Tibial nerve (tissue), 4 donors: ENCODE data around the gene DNAJC15. TPM values are rescaled to one million over a fixed set of nuclear protein-coding genes. Genes with fewer than 3 reads are reported as not detected.

Experiments used
- DNase-seq, 2 donors: peaks; one replicate each; pipeline ENCODE4 v3.0.0-alpha.2; 2019; ENCODE audit warnings: low spot score in 2 of 2
- H3K27ac ChIP-seq, 4 donors: fragments of 200-600 bp; sonication (generic) in 3 of 4; one replicate each; pipeline ENCODE4 v1.5.1; 2017 to 2019; ENCODE audit warnings: mild to moderate bottlenecking in 1 of 4
- H3K27me3 ChIP-seq, 2 donors: fragments of 200-600 bp; sonication (generic) in 1 of 2; one replicate each; pipeline versions ENCODE4 v1.5.1 to v1.6.0; 2017 to 2019
- H3K36me3 ChIP-seq, 3 donors: fragments of 200-600 bp; sonication (generic); one replicate each; pipeline ENCODE4 v1.5.1; 2018 to 2019
- H3K4me1 ChIP-seq, 4 donors: fragments of 200-600 bp; sonication (generic) in 3 of 4; one replicate each; pipeline ENCODE4 v1.5.1; 2017 to 2019
- H3K4me3 ChIP-seq, 4 donors: fragments of 200-600 bp; sonication (generic) in 3 of 4; one replicate each; pipeline ENCODE4 v1.5.1; 2017 to 2019; ENCODE audit warnings: mild to moderate bottlenecking in 1 of 4, moderate library complexity in 1 of 4
- H3K9me3 ChIP-seq, 4 donors: fragments of 200-600 bp; sonication (generic) in 3 of 4; one replicate each; pipeline ENCODE4 v1.5.1; 2017 to 2019
- CTCF ChIP-seq, 5 experiments: fragments of 200-600 bp in 3 of 5; fragments of 450-650 bp in 2 of 5; sonication (generic) in 3 of 5; IDR thresholded peaks; one replicate each; pipeline ENCODE4 v1.5.1; 2016 to 2019; ENCODE audit warnings: antibody characterized with exemption in 5 of 5, mild to moderate bottlenecking in 3 of 5, moderate library complexity in 2 of 5
- EP300 ChIP-seq, 2 donors: sonication (generic); formaldehyde crosslinking; IDR thresholded peaks; one replicate each; pipeline ENCODE4 v1.6.1; 2017; ENCODE audit warnings: antibody characterized with exemption in 2 of 2, mild to moderate bottlenecking in 1 of 2
- POLR2A ChIP-seq, 2 donors: fragments of 450-650 bp; IDR thresholded peaks; one replicate each; pipeline ENCODE4 v1.6.1; 2017; ENCODE audit warnings: antibody characterized with exemption in 2 of 2, mild to moderate bottlenecking in 2 of 2, moderate library complexity in 2 of 2
- WGBS, 2 donors: methylation state at CpG; one replicate each; pipeline ENCODE4 v1.1.5; 2018; 5-methylcytosine and 5-hydroxymethylcytosine counted together
- total RNA-seq, 4 donors: library from RNA; depleted of rRNA; stranded (reverse); fragments of >200 nt; gene quantifications; one replicate each; pipeline ENCODE4 v1.1.0, GENCODE V29; 2016

Gene DNAJC15
- total RNA-seq, 4 donors from 2014 or later, result 3.7 to 9.2 (median 5.7) TPM

- TF ChIP-seq POLR2A (IDR thresholded peaks at IDR 0.05) (peak; percentile 12 to 40), CTCF (IDR thresholded peaks at IDR 0.05) (no peak), EP300 (IDR thresholded peaks at IDR 0.05) (peak in 1 of 2 donors; percentile 45)
- DNase-seq, result peak; percentile 27 to 61
- Histone ChIP-seq H3K27ac (peak within 1 kb of the TSS; percentile 11 to 87 (median 68)), H3K36me3 (no peaks in the 10 kb centered on the region), H3K9me3 (no peaks in the 10 kb centered on the region), H3K4me3 (peak within 1 kb of the TSS; percentile 41 to 64 (median 60)), H3K27me3 (no peaks in the 10 kb centered on the region), H3K4me1 (peaks cover 0 to 24% (median 18%) of the 10 kb centered on the region in 4 donors)
- WGBS, 2 donors, result 7 to 8% methylated on average over 28 to 35 of the region's 45 CpGs
Measured at GRCh38 chr13:42991898-42992763, 31.3 kb upstream of the DNAJC15 start, which contains the start of gene EPSTI1. Gene EPSTI1 (minus strand): TSS chr13:42992241. CDS start chr13:42992165, 76 bp downstream.

GRCh38 chr13:42992764-42993122 lies 30.6 kb upstream of the DNAJC15 start:
- H3K27me3 ChIP-seq, result no peaks in the 10 kb centered on the region
- no peaks in the 10 kb centered on the region for H3K36me3 ChIP-seq
- no peaks in the 10 kb centered on the region for H3K9me3 ChIP-seq
- 59 to 79% methylated on average over 4 of the region's 4 CpGs for WGBS, 2 donors
- TF ChIP-seq POLR2A (IDR thresholded peaks at IDR 0.05) (no peak), EP300 (IDR thresholded peaks at IDR 0.05) (no peak), CTCF (IDR thresholded peaks at IDR 0.05) (no peak)
- H3K27ac ChIP-seq, result peak overlapping the region in 2 of 4 donors; percentile 77 to 87
- peaks cover 0 to 24% (median 18%) of the 10 kb centered on the region in 4 donors for H3K4me1 ChIP-seq
- no peak for DNase-seq
- peak overlapping the region; percentile 41 to 64 (median 60) for H3K4me3 ChIP-seq

GRCh38 chr13:42994878-42995277 lies 28.5 kb upstream of the DNAJC15 start:
- no peak overlapping the region for H3K4me3 ChIP-seq
- H3K27ac ChIP-seq, result no peak overlapping the region
- 89 to 100% methylated on average over 1 of the region's 1 CpG for WGBS, 2 donors
- peaks cover 0 to 22% (median 17%) of the 10 kb centered on the region in 4 donors for H3K4me1 ChIP-seq
- no peaks in the 10 kb centered on the region for H3K36me3 ChIP-seq
- no peak for TF ChIP-seq EP300 (IDR thresholded peaks at IDR 0.05)
- TF ChIP-seq CTCF (IDR thresholded peaks at IDR 0.05), result no peak
- TF ChIP-seq POLR2A (IDR thresholded peaks at IDR 0.05), result no peak
- H3K27me3 ChIP-seq, result no peaks in the 10 kb centered on the region
- H3K9me3 ChIP-seq, result no peaks in the 10 kb centered on the region
- DNase-seq, result no peak

- peaks cover 0 to 8% (median 2%) of the 10 kb centered on the region in 4 donors for H3K4me1 ChIP-seq
- WGBS, 2 donors, result 75 to 83% methylated on average over 3 of the region's 3 CpGs
- TF ChIP-seq POLR2A (IDR thresholded peaks at IDR 0.05), result no peak
- no peak overlapping the region for H3K4me3 ChIP-seq
- no peak for DNase-seq
- no peaks in the 10 kb centered on the region for H3K27me3 ChIP-seq
- no peaks in the 10 kb centered on the region for H3K9me3 ChIP-seq
- H3K27ac ChIP-seq, result no peak overlapping the region
- no peaks in the 10 kb centered on the region for H3K36me3 ChIP-seq
Measured at GRCh38 chr13:42996584-42996983, 26.8 kb upstream of the DNAJC15 start.

GRCh38 chr13:42997381-42997780 lies 26.0 kb upstream of the DNAJC15 start:
- TF ChIP-seq POLR2A (IDR thresholded peaks at IDR 0.05) (no peak), CTCF (IDR thresholded peaks at IDR 0.05) (no peak), EP300 (IDR thresholded peaks at IDR 0.05) (no peak)
- no peaks in the 10 kb centered on the region for H3K36me3 ChIP-seq
- DNase-seq, result no peak
- H3K9me3 ChIP-seq, result no peaks in the 10 kb centered on the region
- H3K27me3 ChIP-seq, result no peaks in the 10 kb centered on the region
- no peak overlapping the region for H3K4me3 ChIP-seq
- 83 to 89% methylated on average over 2 of the region's 2 CpGs for WGBS, 2 donors
- peaks cover 0 to 8% (median 2%) of the 10 kb centered on the region in 4 donors for H3K4me1 ChIP-seq
- no peak overlapping the region for H3K27ac ChIP-seq
